Vagina (tissue), 2 donors: ENCODE results near the gene ARPP21.

Experiments used
- POLR2A ChIP-seq, 2 donors: fragments of 450-650 bp; IDR thresholded peaks; one replicate each; pipeline ENCODE4 v1.6.1; 2017; ENCODE audit warnings: antibody characterized with exemption in 2 of 2, mild to moderate bottlenecking in 2 of 2, moderate library complexity in 2 of 2
- POLR2AphosphoS5 ChIP-seq, 2 donors: sonication (generic); formaldehyde crosslinking; IDR thresholded peaks; one replicate each; pipeline ENCODE4 v1.9.0; 2017; ENCODE audit warnings: antibody characterized with exemption in 2 of 2, mild to moderate bottlenecking in 2 of 2, low read depth in 1 of 2; ENCODE audit not compliant: insufficient read depth in 1 of 2

DNA sequence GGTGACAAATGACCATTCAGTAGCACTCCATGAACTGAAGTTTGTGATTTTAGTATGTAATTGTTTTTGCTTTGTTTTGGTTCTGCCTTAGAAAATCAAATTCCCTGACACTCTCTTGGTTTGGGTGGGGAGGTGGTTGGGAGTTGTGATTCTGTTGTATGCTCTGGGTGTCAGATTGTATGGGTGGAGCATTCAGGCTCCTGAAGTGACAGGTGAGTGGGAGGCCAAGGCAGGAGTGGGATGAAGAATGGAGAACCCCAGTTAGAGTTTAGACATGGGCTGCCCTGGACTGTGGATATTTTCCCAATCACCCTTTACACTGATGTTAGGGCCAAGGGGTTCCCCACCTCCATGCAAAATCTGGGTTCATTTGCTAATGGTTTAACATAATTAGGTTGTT is 83.6 kb downstream of the ARPP21 start:
- TF ChIP-seq POLR2A (IDR thresholded peaks at IDR 0.05): no peak
- TF ChIP-seq POLR2AphosphoS5 (IDR thresholded peaks at IDR 0.05; ENCODE audit: insufficient read depth in 1 of 2, low read depth in 1 of 2): no peak
